GM12801 (cell line): ENCODE results near the gene TMPRSS5.

ENCODE experiments used
- TF ChIP-seq, protein P1 (sequence below): IDR thresholded peaks from one replicate; pipeline ENCODE4 v1.5.1; 2011; ENCODE audit warnings: control low read depth; ENCODE audit not compliant: insufficient read length; ENCODE audit errors: extremely low read depth

The TMPRSS5 gene

DNA sequence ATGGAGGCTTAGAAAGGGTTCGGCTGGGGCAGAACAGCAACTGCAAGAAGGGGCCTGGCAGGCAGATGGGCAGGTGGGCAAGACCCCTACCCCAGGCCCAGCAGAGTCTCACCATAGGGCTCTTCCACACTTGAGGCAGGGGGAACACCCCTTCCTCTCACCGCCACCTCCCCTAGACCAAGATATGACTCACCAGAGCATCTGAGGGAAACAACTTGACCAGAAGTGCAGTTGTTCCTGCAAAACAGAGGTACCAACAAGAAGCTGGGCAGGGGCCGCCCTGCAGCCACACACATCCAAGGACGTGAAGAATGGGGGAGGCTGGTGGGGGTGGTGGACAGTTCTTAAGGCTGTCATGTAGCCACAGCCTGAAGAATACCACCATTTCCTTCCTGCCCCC lies 10.9 kb downstream of the TMPRSS5 start:
- TF ChIP-seq, protein P1, sequence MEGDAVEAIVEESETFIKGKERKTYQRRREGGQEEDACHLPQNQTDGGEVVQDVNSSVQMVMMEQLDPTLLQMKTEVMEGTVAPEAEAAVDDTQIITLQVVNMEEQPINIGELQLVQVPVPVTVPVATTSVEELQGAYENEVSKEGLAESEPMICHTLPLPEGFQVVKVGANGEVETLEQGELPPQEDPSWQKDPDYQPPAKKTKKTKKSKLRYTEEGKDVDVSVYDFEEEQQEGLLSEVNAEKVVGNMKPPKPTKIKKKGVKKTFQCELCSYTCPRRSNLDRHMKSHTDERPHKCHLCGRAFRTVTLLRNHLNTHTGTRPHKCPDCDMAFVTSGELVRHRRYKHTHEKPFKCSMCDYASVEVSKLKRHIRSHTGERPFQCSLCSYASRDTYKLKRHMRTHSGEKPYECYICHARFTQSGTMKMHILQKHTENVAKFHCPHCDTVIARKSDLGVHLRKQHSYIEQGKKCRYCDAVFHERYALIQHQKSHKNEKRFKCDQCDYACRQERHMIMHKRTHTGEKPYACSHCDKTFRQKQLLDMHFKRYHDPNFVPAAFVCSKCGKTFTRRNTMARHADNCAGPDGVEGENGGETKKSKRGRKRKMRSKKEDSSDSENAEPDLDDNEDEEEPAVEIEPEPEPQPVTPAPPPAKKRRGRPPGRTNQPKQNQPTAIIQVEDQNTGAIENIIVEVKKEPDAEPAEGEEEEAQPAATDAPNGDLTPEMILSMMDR: no peak

DNA sequence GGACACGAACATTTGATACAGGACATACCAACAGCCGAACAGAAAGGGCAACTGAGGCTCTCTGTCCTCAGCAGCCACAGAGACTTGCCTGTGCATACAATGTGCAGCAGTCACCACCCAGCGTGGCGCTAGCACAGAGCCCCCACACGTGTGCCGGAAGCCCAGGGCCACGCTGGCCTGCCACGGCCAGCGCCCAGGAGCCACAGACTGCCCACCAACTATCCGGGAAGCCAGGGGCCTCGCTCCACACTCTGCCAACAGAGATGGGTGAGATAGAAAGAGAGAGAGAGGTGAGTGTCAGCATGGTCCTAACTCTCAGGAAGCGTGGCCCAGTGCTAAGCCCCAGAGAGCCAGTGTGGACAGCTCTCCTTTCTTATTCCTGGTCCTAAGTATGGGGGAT lies 11.7 kb downstream of the TMPRSS5 start:
- TF ChIP-seq, protein P1: no peak

DNA sequence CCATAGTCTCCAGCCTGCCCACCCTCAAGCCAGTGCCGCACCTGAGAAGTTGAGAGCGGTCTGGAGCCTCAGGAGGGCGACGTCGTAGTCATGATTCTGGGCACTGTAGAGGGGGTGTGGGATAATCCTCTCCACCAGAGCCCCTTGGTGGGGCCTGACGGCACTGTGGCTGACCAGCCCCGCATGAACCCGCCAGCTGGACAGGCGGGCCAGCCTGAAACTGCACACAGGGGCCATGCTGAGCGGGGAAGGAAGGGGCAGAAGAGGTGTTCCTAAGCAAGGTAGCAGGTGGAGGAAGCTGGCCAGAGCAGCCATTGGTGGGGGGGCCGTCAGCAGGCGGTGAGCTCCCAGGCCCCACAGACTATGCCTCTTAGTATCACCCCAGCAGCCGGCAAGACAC lies 13.1 kb downstream of the TMPRSS5 start:
- TF ChIP-seq, protein P1: no peak

DNA sequence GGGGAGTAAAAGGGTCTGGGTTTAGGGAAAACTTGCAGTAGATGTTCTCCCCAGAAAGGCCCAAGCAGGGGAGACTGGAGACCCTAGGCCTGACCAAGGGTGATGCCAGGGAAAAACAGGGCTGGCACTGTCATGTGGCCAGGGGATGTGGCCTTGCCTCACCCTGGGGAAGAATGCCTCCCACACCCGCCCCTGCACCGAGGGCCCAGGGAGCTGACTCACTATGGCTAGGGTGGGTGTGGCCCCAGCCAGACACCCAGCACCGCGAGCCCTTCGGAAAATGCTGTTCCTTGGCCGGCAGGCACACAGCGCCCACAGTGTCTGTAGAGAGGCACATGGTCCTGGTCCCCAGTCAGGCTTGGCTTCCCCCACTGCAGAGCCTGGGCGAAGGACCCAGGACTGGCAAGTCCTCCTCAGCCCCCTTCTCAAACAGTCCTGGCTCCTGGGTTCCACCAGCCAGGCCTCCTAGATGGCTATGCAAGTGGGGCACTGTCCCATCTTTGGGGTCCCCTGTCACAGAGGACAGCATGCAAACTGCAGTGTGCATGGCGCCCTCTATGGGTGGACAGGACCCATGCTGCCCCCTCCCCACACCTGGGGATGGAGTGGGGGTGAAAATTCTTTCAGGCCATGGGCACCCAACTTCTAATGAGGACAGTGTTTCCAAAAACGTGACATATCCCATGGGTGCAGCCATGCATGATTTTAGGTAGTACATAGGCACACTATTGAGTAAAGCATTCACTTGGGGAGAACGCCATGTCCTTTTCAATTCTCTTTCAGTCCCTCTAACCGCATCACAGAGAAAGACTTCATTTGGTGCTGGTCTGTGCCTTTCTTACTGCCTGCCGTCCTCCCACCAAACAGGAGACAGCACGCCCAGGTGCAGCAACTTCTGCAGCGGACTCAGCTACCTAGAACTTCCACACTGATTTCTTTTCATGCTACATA lies 15.2 kb downstream of the TMPRSS5 start:
- TF ChIP-seq, protein P1: no peak

DNA sequence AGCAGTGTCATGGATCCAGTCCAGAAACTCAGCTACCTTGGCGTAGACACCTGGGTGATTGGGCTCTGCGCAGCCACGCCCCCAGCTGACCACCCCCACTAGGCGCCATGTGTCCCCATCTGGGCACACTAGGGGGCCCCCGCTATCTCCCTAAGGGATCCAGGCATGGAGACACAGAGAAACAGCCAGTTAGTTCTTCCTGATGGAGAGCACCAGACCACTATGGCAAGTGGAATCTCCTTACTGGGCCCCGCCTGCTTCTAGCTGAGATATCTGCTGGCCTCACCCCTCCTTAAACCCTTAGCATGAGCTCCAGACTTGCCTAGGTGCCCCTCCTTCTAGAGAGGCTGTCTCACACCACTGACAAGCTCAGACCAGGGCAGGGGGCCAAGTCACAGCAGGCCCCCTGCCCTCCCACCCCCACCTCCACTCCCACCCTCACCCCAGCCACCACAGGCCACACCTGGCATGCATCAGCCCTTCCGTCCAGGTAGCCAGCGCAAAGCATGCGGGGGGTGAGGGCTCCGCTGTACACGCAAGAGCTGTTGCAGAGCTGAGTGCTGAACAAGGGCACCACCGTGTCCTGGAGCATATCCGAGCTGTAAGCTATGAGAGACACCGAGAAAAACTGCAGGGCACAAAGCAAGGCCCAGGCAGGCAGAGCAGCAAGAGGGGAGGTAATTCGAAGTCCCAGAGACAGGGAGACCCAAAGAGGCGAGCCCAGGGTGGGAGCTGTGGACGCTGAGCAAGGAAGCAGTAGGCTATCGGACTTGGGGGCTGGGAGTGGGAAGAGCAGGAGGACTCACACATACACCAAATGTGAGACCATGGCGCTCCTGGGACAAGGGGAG lies 16.1 kb downstream of the TMPRSS5 start:
- TF ChIP-seq, protein P1: no peak

DNA sequence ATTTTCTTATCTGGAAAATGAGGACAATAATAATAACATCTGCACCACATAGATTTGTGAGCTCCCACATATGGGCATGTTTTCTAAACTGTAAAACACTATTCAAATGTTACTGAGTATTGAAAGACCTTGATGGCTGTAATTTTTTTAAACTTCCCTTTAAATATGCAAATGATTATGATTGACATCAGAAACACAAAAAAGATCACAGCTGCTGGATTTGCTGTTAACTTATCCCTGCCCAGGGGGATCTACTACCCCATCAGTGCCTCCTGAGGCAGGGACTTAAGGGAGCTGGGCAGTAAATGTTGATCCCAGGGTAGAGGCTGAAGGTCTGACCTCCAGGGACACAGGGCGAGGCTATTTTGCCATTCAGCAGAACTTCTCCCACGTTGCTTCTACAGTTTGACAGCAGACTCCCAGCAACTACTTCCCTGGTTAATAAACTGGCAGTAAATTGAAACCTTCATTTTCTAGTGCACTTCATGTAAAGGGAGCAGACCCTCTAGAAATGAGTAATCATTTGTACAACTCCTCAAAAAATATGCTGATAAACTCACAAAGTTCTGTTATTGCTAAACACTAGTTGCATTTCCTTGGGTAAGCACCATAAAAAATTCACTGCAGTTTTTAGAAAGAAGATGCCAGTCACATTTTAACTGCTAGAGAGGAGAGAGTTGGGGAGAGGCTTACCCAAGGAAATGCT lies 20.3 kb downstream of the TMPRSS5 start:
- TF ChIP-seq, protein P1: no peak

DNA sequence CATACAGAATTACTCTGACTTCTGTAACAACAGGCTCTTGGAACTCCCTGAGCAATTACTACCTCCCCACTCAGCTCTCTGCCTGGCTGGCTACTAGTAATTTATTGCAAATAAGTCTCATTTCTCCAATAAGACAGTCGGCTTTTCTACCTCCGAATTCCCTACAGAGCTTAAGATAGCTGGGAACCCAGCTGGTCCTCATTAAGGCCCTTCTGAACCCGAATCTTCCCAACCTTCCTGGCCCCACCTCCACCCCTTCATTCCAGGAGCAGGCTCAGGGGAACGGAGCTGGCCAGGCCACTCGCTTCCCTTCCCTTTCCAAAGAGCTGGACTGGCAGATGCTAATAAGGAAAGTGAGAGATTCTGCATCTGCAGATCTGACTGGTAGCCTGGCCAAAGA lies 21.6 kb downstream of the TMPRSS5 start:
- TF ChIP-seq, protein P1: no peak
